Neural cell (in vitro differentiated cells): ENCODE data around the gene CLCNKB.

Source experiments
- EP300 ChIP-seq: fragments of 450-650 bp; conservative IDR thresholded peaks from 2 replicates; pipeline ENCODE4 v1.6.1; 2014; ENCODE audit warnings: antibody characterized with exemption, mild to moderate bottlenecking, moderate library complexity; ENCODE audit not compliant: poor library complexity, severe bottlenecking
- EZH2 ChIP-seq: fragments of 200-600, 300-800 bp; shearing (Covaris generic), sonication (generic); IDR thresholded peaks from 2 replicates; pipeline ENCODE4 v1.6.1; 2014; ENCODE audit warnings: antibody characterized with exemption, low read length, borderline replicate concordance, mild to moderate bottlenecking; ENCODE audit not compliant: insufficient read depth, poor library complexity, severe bottlenecking
- POLR2AphosphoS5 ChIP-seq: IDR thresholded peaks from 2 replicates; pipeline ENCODE4 v1.6.1; 2012
- RAD21 ChIP-seq: fragments of 450-650 bp; conservative IDR thresholded peaks from 2 replicates; pipeline ENCODE4 v1.6.1; 2014; ENCODE audit warnings: antibody characterized with exemption, mild to moderate bottlenecking, moderate library complexity
- TF ChIP-seq, protein P1 (sequence below): fragments of 450-650 bp; IDR thresholded peaks from 2 replicates; pipeline ENCODE4 v1.5.1; 2014; ENCODE audit warnings: antibody characterized with exemption, mild to moderate bottlenecking, moderate library complexity; ENCODE audit not compliant: poor library complexity, severe bottlenecking

DNA sequence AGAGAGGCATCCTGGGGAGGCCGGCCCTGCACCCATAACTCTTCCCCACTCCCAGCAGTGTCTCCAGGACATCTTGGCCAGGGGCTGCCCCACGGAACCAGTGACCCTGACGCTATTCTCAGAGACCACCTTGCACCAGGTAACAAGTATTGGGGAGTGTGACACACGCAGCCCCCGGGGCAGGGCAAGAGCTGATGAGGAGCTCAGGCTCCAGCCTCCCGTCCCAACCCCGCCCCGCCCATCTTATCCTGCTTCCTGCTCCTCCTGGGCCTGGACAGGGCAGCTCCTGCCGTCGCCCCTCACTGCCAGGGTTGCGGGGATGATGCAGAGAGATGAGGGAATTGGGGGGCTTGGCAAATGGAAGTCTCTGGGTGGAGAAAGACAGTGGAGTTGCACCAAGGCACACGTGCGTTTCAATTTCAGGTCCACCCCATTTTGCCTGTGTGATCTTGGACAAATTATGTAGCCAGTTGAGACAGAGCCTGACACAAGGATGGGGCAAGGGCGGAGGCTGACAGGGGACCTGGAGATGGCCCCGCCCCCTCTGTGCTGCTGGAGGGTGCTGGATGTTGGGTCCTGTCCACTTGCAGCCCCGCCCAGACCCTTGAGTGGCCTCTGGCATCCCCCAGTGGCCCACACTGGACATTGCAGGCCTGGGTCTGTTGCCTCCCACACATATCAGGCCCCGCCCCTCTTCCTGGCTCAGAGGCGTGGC, 11.0 kb upstream of the CLCNKB start:
- TF ChIP-seq, protein P1, sequence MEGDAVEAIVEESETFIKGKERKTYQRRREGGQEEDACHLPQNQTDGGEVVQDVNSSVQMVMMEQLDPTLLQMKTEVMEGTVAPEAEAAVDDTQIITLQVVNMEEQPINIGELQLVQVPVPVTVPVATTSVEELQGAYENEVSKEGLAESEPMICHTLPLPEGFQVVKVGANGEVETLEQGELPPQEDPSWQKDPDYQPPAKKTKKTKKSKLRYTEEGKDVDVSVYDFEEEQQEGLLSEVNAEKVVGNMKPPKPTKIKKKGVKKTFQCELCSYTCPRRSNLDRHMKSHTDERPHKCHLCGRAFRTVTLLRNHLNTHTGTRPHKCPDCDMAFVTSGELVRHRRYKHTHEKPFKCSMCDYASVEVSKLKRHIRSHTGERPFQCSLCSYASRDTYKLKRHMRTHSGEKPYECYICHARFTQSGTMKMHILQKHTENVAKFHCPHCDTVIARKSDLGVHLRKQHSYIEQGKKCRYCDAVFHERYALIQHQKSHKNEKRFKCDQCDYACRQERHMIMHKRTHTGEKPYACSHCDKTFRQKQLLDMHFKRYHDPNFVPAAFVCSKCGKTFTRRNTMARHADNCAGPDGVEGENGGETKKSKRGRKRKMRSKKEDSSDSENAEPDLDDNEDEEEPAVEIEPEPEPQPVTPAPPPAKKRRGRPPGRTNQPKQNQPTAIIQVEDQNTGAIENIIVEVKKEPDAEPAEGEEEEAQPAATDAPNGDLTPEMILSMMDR: peak; percentile 57
- no peak for TF ChIP-seq EZH2
- TF ChIP-seq POLR2AphosphoS5: no peak
- peak; percentile 49 for TF ChIP-seq RAD21
- TF ChIP-seq EP300: no peak
